GM19238 (cell line): Measurements from ENCODE around the gene RAD54L.
"Not testable (repeated sequence)": the region's sequence is repeated elsewhere in the genome, so short reads cannot be mapped to it uniquely, and the experiment has no call there.

Experiments
- DNase-seq: peaks from one replicate; pipeline ENCODE4 v3.0.0; 2011; ENCODE audit warnings: low spot score; ENCODE audit not compliant: insufficient read length

Gene RAD54L

GRCh38 chr1:46241733-46242132, 5.8 kb upstream of the RAD54L start:
- DNase-seq = not testable (repeated sequence)

- DNase-seq = no peak
Observed at GRCh38 chr1:46242918-46243317, 4.6 kb upstream of the RAD54L start.

- DNase-seq = not testable (repeated sequence)
Observed at GRCh38 chr1:46243831-46244230, 3.7 kb upstream of the RAD54L start.

GRCh38 chr1:46244656-46245371, 2.7 kb upstream of the RAD54L start:
- DNase-seq = no peak

- DNase-seq = not testable (repeated sequence)
Observed at GRCh38 chr1:46246136-46246535, 1.4 kb upstream of the RAD54L start.

- DNase-seq = peak; percentile 93
Observed at GRCh38 chr1:46246548-46247435, 771 bp upstream of the RAD54L start.

- DNase-seq = no peak
Observed at GRCh38 chr1:46248122-46248920, 758 bp downstream of the RAD54L start.

- DNase-seq = no peak
Observed at GRCh38 chr1:46254668-46255067, 7.1 kb downstream of the RAD54L start.

GRCh38 chr1:46256523-46256922, 9.0 kb downstream of the RAD54L start:
- no peak for DNase-seq

- no peak for DNase-seq
Observed at GRCh38 chr1:46262508-46262907, 14.9 kb downstream of the RAD54L start.

GRCh38 chr1:46263146-46263545, 15.6 kb downstream of the RAD54L start:
- DNase-seq = no peak

GRCh38 chr1:46268578-46268977, 21.0 kb downstream of the RAD54L start:
- no peak for DNase-seq

- no peak for DNase-seq
Observed at GRCh38 chr1:46274225-46275029, 26.9 kb downstream of the RAD54L start.

GRCh38 chr1:46275030-46275337, 27.4 kb downstream of the RAD54L start:
- DNase-seq = no peak

- DNase-seq = no peak
Observed at GRCh38 chr1:46277658-46278373, 30.3 kb downstream of the RAD54L start.

GRCh38 chr1:46278807-46279206, 31.2 kb downstream of the RAD54L start:
- no peak for DNase-seq

GRCh38 chr1:46280092-46280491, 32.5 kb downstream of the RAD54L start:
- DNase-seq = no peak

GRCh38 chr1:46281021-46281420, 33.5 kb downstream of the RAD54L start:
- DNase-seq = no peak

- DNase-seq = no peak
Observed at GRCh38 chr1:46284058-46284457, 36.5 kb downstream of the RAD54L start.
